HepG2 (cell line): ENCODE measurements around the gene FOLR1. TPM values are rescaled to one million over a fixed set of nuclear protein-coding genes. Genes with fewer than 3 reads are reported as not detected.

Experiments used
- ATAC-seq: fragments of 200-7000 bp; cut with Tn5 transposase; 3 replicates; pipeline ENCODE4 v1.9.1; 2020; ENCODE audit warnings: mild to moderate bottlenecking, moderate library complexity
- BruUV-seq: library from RNA; stranded (reverse); fragments of 400-500 nt; replicated peaks from 2 replicates; lab custom pipeline; 2021; lab: Mats Ljungman, UMichigan
- CTCF ChIA-PET: fragments of 300-600 bp; formaldehyde crosslinking; extraction: SDS; loops from one replicate; lab custom pipeline; 2021; ENCODE audit warnings: low total read pairs, inconsistent platforms, low intra/inter-chr PET ratio; lab: Yijun Ruan, JAX
- POLR2A ChIA-PET: fragments of 350-600 bp; sonication (Branson Sonifier 250); formaldehyde crosslinking; loops from one replicate; lab custom pipeline; 2020; ENCODE audit warnings: antibody characterized with exemption, inconsistent platforms; lab: Yijun Ruan, JAX
- DNase-seq: peaks from one replicate; pipeline ENCODE4 v3.0.0-alpha.2; 2015; ENCODE audit warnings: low spot score
- FAIRE-seq: peaks from 3 replicates; lab custom pipeline; 2011; peaks lifted over from hg19 to GRCh38; lab: Jason Lieb, UNC
- H2AFZ ChIP-seq: one replicate; pipeline ENCODE4 v1.6.1; 2011; ENCODE audit warnings: low read length, inconsistent platforms
- H3K27ac ChIP-seq: fragments of 300-600 bp; 3 replicates; pipeline ENCODE4 v1.8.0; 2011; ENCODE audit warnings: mixed run types, mild to moderate bottlenecking, mixed read lengths, low read length, inconsistent platforms; ENCODE audit not compliant: insufficient read depth; ENCODE audit errors: extremely low read length
- H3K27me3 ChIP-seq, 2 experiments: fragments of 200-600 bp in 1 of 2; 2 replicates in 1 of 2; 3 replicates in 1 of 2; pipeline versions ENCODE4 v1.6.0 to v1.8.0; 2011; ENCODE audit warnings: low read length in 2 of 2, mild to moderate bottlenecking in 2 of 2, moderate library complexity in 2 of 2, inconsistent platforms in 1 of 2; ENCODE audit not compliant: insufficient read depth in 2 of 2, control insufficient read depth in 1 of 2
- H3K36me3 ChIP-seq, 2 experiments: fragments of 200-600 bp in 1 of 2; replicated peaks in 1 of 2; 2 replicates in 1 of 2; 3 replicates in 1 of 2; pipeline versions ENCODE4 v1.5.1 to v1.8.0; 2011; ENCODE audit warnings: low read length in 2 of 2, inconsistent platforms in 1 of 2; ENCODE audit not compliant: insufficient read depth in 2 of 2, control insufficient read depth in 1 of 2
- H3K4me1 ChIP-seq: 2 replicates; pipeline ENCODE4 v1.5.1; 2012; ENCODE audit warnings: low read length, inconsistent platforms; ENCODE audit not compliant: insufficient read depth
- H3K4me2 ChIP-seq: 2 replicates; pipeline ENCODE4 v1.6.0; 2011; ENCODE audit warnings: low read depth, low read length, inconsistent platforms
- H3K4me3 ChIP-seq, 3 experiments: fragments of 200-600 bp in 1 of 3; sonication (generic), shearing (Covaris generic) in 1 of 3; replicated peaks in 1 of 3; 2 replicates each; pipeline ENCODE4 v1.5.1; 2011 to 2016; ENCODE audit warnings: low read length in 3 of 3, inconsistent platforms in 2 of 3, low read depth in 2 of 3, mild to moderate bottlenecking in 2 of 3, control low read depth in 1 of 3, mixed read lengths in 1 of 3; ENCODE audit not compliant: insufficient read depth in 1 of 3
- H3K79me2 ChIP-seq: one replicate; pipeline ENCODE4 v1.6.1; 2011; ENCODE audit warnings: low read length, inconsistent platforms; ENCODE audit not compliant: insufficient read depth
- H3K9ac ChIP-seq: 2 replicates; pipeline ENCODE4 v1.6.0; 2011; ENCODE audit warnings: mild to moderate bottlenecking, low read depth, low read length, inconsistent platforms; ENCODE audit not compliant: insufficient read depth
- H3K9me3 ChIP-seq: 2 replicates; pipeline ENCODE4 v1.5.1; 2012; ENCODE audit warnings: mild to moderate bottlenecking, low read length
- H4K20me1 ChIP-seq: 2 replicates; pipeline ENCODE4 v1.6.0; 2011; ENCODE audit warnings: inconsistent platforms, mild to moderate bottlenecking, low read length, moderate library complexity; ENCODE audit not compliant: insufficient read depth
- AGO1 ChIP-seq: fragments of 200-400 bp; formaldehyde crosslinking; IDR thresholded peaks from 2 replicates; pipeline ENCODE4 v1.6.1; 2017; ENCODE audit warnings: mild to moderate bottlenecking, low read depth, low read length, moderate library complexity; ENCODE audit not compliant: poor library complexity, severe bottlenecking
- GABPB1 ChIP-seq: IDR thresholded peaks from 2 replicates; pipeline ENCODE4 v1.6.1; 2016; ENCODE audit warnings: mild to moderate bottlenecking, missing genetic modification reagents, moderate library complexity, missing compliant biosample characterization
- HNRNPL ChIP-seq: fragments of 200-400 bp; formaldehyde crosslinking; IDR thresholded peaks from 2 replicates; pipeline ENCODE4 v1.6.1; 2017; ENCODE audit warnings: mild to moderate bottlenecking, low read depth, low read length
- LCORL ChIP-seq, 2 experiments: fragments of 450-650 bp in 1 of 2; sonication (generic) in 1 of 2; formaldehyde crosslinking in 1 of 2; IDR thresholded peaks; 2 replicates each; pipeline versions ENCODE4 v1.5.0 to v1.6.1; 2017 to 2020; ENCODE audit warnings: antibody characterized with exemption in 1 of 2, missing genetic modification reagents in 1 of 2
- NR2C2 ChIP-seq: sonication (generic); formaldehyde crosslinking; IDR thresholded peaks from 2 replicates; pipeline ENCODE4 v1.4.0; 2020; ENCODE audit warnings: missing genetic modification reagents, mild to moderate bottlenecking, moderate library complexity, borderline replicate concordance
- NR2F6 ChIP-seq, 2 experiments: IDR thresholded peaks; 2 replicates each; pipeline ENCODE4 v1.6.1; 2016; ENCODE audit warnings: antibody characterized with exemption in 1 of 2, mild to moderate bottlenecking in 1 of 2
- ONECUT2 ChIP-seq: sonication (generic); formaldehyde crosslinking; IDR thresholded peaks from 2 replicates; pipeline ENCODE4 v1.4.0; 2020; ENCODE audit warnings: missing genetic modification reagents
- PLSCR1 ChIP-seq: sonication (generic); formaldehyde crosslinking; IDR thresholded peaks from 2 replicates; pipeline ENCODE4 v1.5.0; 2020; ENCODE audit warnings: missing genetic modification reagents, mild to moderate bottlenecking, borderline replicate concordance
- RBM22 ChIP-seq: fragments of 200-400 bp; formaldehyde crosslinking; optimal IDR thresholded peaks from 2 replicates; pipeline ENCODE3; 2017; ENCODE audit warnings: mild to moderate bottlenecking, low read length, moderate library complexity
- SKI ChIP-seq: fragments of 450-650 bp; IDR thresholded peaks from one replicate; pipeline ENCODE4 v1.6.1; 2018; ENCODE audit warnings: mild to moderate bottlenecking; ENCODE audit not compliant: partially characterized antibody
- SOX6 ChIP-seq, 2 experiments: fragments of 450-650 bp in 1 of 2; sonication (generic) in 1 of 2; formaldehyde crosslinking in 1 of 2; IDR thresholded peaks; 2 replicates each; pipeline versions ENCODE4 v1.4.0 to v1.6.1; 2017 to 2020; ENCODE audit warnings: antibody characterized with exemption in 1 of 2, mild to moderate bottlenecking in 1 of 2, missing genetic modification reagents in 1 of 2
- TAF15 ChIP-seq: fragments of 200-400 bp; formaldehyde crosslinking; IDR thresholded peaks from one replicate; pipeline ENCODE4 v1.6.1; 2018; ENCODE audit warnings: mild to moderate bottlenecking, low read depth, low read length; ENCODE audit not compliant: poor library complexity, severe bottlenecking
- ZFP37 ChIP-seq: sonication (generic); formaldehyde crosslinking; IDR thresholded peaks from 2 replicates; pipeline ENCODE4 v1.4.0; 2020; ENCODE audit warnings: missing genetic modification reagents, borderline replicate concordance
- ZNF251 ChIP-seq: sonication (generic); formaldehyde crosslinking; IDR thresholded peaks from 2 replicates; pipeline ENCODE4 v1.9.0; 2021; ENCODE audit warnings: mild to moderate bottlenecking, missing genetic modification reagents
- ZNF292 ChIP-seq: sonication (generic); formaldehyde crosslinking; IDR thresholded peaks from 2 replicates; pipeline ENCODE4 v1.8.1; 2022; ENCODE audit warnings: mild to moderate bottlenecking, low read depth, missing genetic modification reagents, borderline replicate concordance
- ZNF510 ChIP-seq: sonication (generic); formaldehyde crosslinking; IDR thresholded peaks from 2 replicates; pipeline ENCODE4 v1.4.0; 2020; ENCODE audit warnings: low read depth, mild to moderate bottlenecking, missing genetic modification reagents
- ZNF512 ChIP-seq: sonication (generic); formaldehyde crosslinking; IDR thresholded peaks from 2 replicates; pipeline ENCODE4 v1.4.0; 2020; ENCODE audit warnings: mild to moderate bottlenecking, missing genetic modification reagents
- ZNF777 ChIP-seq: sonication (generic); formaldehyde crosslinking; IDR thresholded peaks from 2 replicates; pipeline ENCODE4 v1.4.0; 2020; ENCODE audit warnings: missing genetic modification reagents
- ZNF883 ChIP-seq: sonication (generic); formaldehyde crosslinking; IDR thresholded peaks from 2 replicates; pipeline ENCODE4 v1.5.1; 2020; ENCODE audit warnings: mild to moderate bottlenecking, missing genetic modification reagents; ENCODE audit errors: not compliant biosample characterization
- ZSCAN21 ChIP-seq: sonication (generic); formaldehyde crosslinking; IDR thresholded peaks from 2 replicates; pipeline ENCODE4 v1.8.0; 2022; ENCODE audit warnings: mild to moderate bottlenecking, missing genetic modification reagents, moderate library complexity, borderline replicate concordance
- WGBS: methylation state at CpG from one replicate; pipeline ENCODE4 v1.1.6; 2017; ENCODE audit warnings: low lambda C conversion rate; 5-methylcytosine and 5-hydroxymethylcytosine counted together
- in situ Hi-C: cut with HindIII; loops from 2 replicates; pipeline ENCODE4 v1.10.0; 2017; ENCODE audit warnings: low pct_unique_long_range_greater_than_20kb; ENCODE audit not compliant: extremely low pct_ligation_motif_present
- intact Hi-C: fragments of 100-400 bp; cut with micrococcal nuclease; formaldehyde crosslinking; loops from one replicate; pipeline ENCODE4 v1.10.0; 2022; ENCODE audit not compliant: unreplicated experiment
- polyA plus RNA-seq, 8 experiments: library from polyadenylated mRNA; depleted of rRNA in 3 of 8; stranded (reverse) in 7 of 8; unstranded in 1 of 8; fragments of >200 nt; fragmentation: Illumina TruSeq in 4 of 8; extraction: Trizol in 4 of 8; gene quantifications; 2 replicates each; pipeline versions ENCODE4 v1.2.1 to v1.2.3, GENCODE V29; 2011 to 2016; ENCODE audit warnings: low read depth in 4 of 8, missing spikeins in 1 of 8, mixed read lengths in 1 of 8; ENCODE audit not compliant: insufficient read depth in 1 of 8
- total RNA-seq, 5 experiments: library from RNA; depleted of rRNA; stranded (reverse); fragments of >200 nt; fragmentation: Illumina TruSeq; extraction: Trizol; gene quantifications; 2 replicates each; pipeline ENCODE4 v1.2.3, GENCODE V29; 2016; ENCODE audit warnings: low read depth in 1 of 5

Gene FOLR1
- total and polyA plus RNA-seq, 2 of the 13 experiments (the other 11 are each of a cell fraction or from before 2014, with no cell fraction given), result 0.20 TPM; not detected in 1

- WGBS, result 96% methylated on average over 3 of the region's 7 CpGs
- CTCF ChIA-PET, result no interaction called here
- intact Hi-C loops (no loop called here), in situ Hi-C loops (no loop called here)
- no peak for ATAC-seq
- H4K20me1 ChIP-seq, result no peaks in the 10 kb centered on the region
- H3K9ac ChIP-seq, result no peak overlapping the region
- peaks cover 15 to 45% of the 10 kb centered on the region in 2 experiments; a peak in 4 of 5 replicates for H3K36me3 ChIP-seq
- no TSS peak for BruUV-seq
- peaks cover 17% of the 10 kb centered on the region for H3K4me1 ChIP-seq
- no peaks in the 10 kb centered on the region; a peak in 1 of 5 replicates for H3K27me3 ChIP-seq
- no peak overlapping the region for H3K4me2 ChIP-seq
- TF ChIP-seq NR2C2 (CRISPR knock-in tag) (no peak), HNRNPL (no peak), RBM22 (no peak), ZNF777 (no peak), ZNF512 (no peak), AGO1 (no peak), ONECUT2 (CRISPR knock-in tag) (no peak), ZNF883 (CRISPR knock-in tag) (no peak), ZNF251 (no peak), GABPB1 (CRISPR knock-in tag) (no peak), ZNF292 (CRISPR knock-in tag) (no peak), PLSCR1 (no peak), SKI (no peak), ZSCAN21 (CRISPR knock-in tag) (no peak), SOX6 (IDR thresholded peaks at IDR 0.05) (no peak), SOX6 (CRISPR knock-in tag; IDR thresholded peaks at IDR 0.05) (no peak), TAF15 (no peak), ZFP37 (CRISPR knock-in tag) (no peak), ZNF510 (no peak), NR2F6 (IDR thresholded peaks at IDR 0.05) (no peak), NR2F6 (CRISPR knock-in tag; IDR thresholded peaks at IDR 0.05) (no peak), LCORL (IDR thresholded peaks at IDR 0.05) (no peak), LCORL (CRISPR knock-in tag; IDR thresholded peaks at IDR 0.05) (no peak)
- TF ChIP-seq, all 625 proteins: peak for 0
- no peak for FAIRE-seq
- Histone ChIP-seq H2AFZ (no peak overlapping the region), H3K4me3 (no peak overlapping the region), H3K9me3 (no peaks in the 10 kb centered on the region), H3K27ac (no peak overlapping the region), H3K79me2 (peaks cover 7% of the 10 kb centered on the region)
- POLR2A ChIA-PET, result no interaction called here
- DNase-seq, result no peak
Observed at GRCh38 chr11:72228844-72229231, 36.9 kb downstream of the FOLR1 start.
